ENCODE results near the gene UBL7.

UBL7 gene

GRCh38 chr15:74451861-74452835 lies 8.8 kb downstream of the UBL7 start:
- Histone ChIP-seq H3K4me1 (no peaks in the 10 kb centered on the region), H3K36me3 (peaks cover 4% of the 10 kb centered on the region; the same call in 1 of the 2 replicates), H3K4me3 (ENCODE audit: low read depth, low read length) (no peak overlapping the region), H3K27me3 (no peaks in the 10 kb centered on the region), H3K9me3 (no peaks in the 10 kb centered on the region)
- peak; percentile 53 for DNase-seq
- no peak for TF ChIP-seq CTCF (IDR thresholded peaks at IDR 0.05; ENCODE audit: low read depth, low read length)

GRCh38 chr15:74451322-74451721 lies 9.6 kb downstream of the UBL7 start:
- Histone ChIP-seq H3K36me3 (peaks cover 4% of the 10 kb centered on the region; the same call in 1 of the 2 replicates), H3K4me3 (ENCODE audit: low read depth, low read length) (no peak overlapping the region), H3K4me1 (no peaks in the 10 kb centered on the region), H3K9me3 (no peaks in the 10 kb centered on the region), H3K27me3 (no peaks in the 10 kb centered on the region)
- no peak for TF ChIP-seq CTCF (IDR thresholded peaks at IDR 0.05; ENCODE audit: low read depth, low read length)
- DNase-seq = no peak

GRCh38 chr15:74449643-74450205 lies 11.2 kb downstream of the UBL7 start:
- H3K27me3 ChIP-seq = no peaks in the 10 kb centered on the region
- DNase-seq = no peak
- H3K4me3 ChIP-seq (ENCODE audit: low read depth, low read length) = no peak overlapping the region
- H3K4me1 ChIP-seq = no peaks in the 10 kb centered on the region
- no peak for TF ChIP-seq CTCF (IDR thresholded peaks at IDR 0.05; ENCODE audit: low read depth, low read length)
- H3K9me3 ChIP-seq = no peaks in the 10 kb centered on the region
- no peaks in the 10 kb centered on the region; the same call in 1 of the 2 replicates for H3K36me3 ChIP-seq

GRCh38 chr15:74449095-74449494 lies 11.9 kb downstream of the UBL7 start:
- no peaks in the 10 kb centered on the region; the same call in 1 of the 2 replicates for H3K36me3 ChIP-seq
- H3K4me1 ChIP-seq = no peaks in the 10 kb centered on the region
- H3K27me3 ChIP-seq = no peaks in the 10 kb centered on the region
- no peak overlapping the region for H3K4me3 ChIP-seq (ENCODE audit: low read depth, low read length)
- H3K9me3 ChIP-seq = no peaks in the 10 kb centered on the region
- TF ChIP-seq CTCF (IDR thresholded peaks at IDR 0.05; ENCODE audit: low read depth, low read length) = no peak
- DNase-seq = no peak

- H3K27me3 ChIP-seq = no peaks in the 10 kb centered on the region
- no peak for TF ChIP-seq CTCF (IDR thresholded peaks at IDR 0.05; ENCODE audit: low read depth, low read length)
- DNase-seq = no peak
- H3K36me3 ChIP-seq = no peaks in the 10 kb centered on the region; the same call in 1 of the 2 replicates
- no peaks in the 10 kb centered on the region for H3K4me1 ChIP-seq
- no peak overlapping the region for H3K4me3 ChIP-seq (ENCODE audit: low read depth, low read length)
- no peaks in the 10 kb centered on the region for H3K9me3 ChIP-seq
Observed at GRCh38 chr15:74445816-74446763, 14.9 kb downstream of the UBL7 start.
